K562 (cell line): Measurements from ENCODE around the gene PRKAR2B.
"Not testable (repeated sequence)": the region's sequence is repeated elsewhere in the genome, so short reads cannot be mapped to it uniquely, and the experiment has no call there.

Source experiments
- JUNB ChIP-seq: fragments of 450-650 bp; formaldehyde crosslinking; conservative IDR thresholded peaks from 2 replicates; pipeline ENCODE4 v1.4.0; 2020; ENCODE audit warnings: mild to moderate bottlenecking
- PHF20 ChIP-seq: fragments of 450-650 bp; IDR thresholded peaks from 2 replicates; pipeline ENCODE4 v1.6.1; 2018; ENCODE audit not compliant: partially characterized antibody
- TAF1 ChIP-seq: IDR thresholded peaks from 2 replicates; pipeline ENCODE4 v1.6.1; 2011; ENCODE audit warnings: mild to moderate bottlenecking, low read length, moderate library complexity; ENCODE audit not compliant: insufficient read depth, control insufficient read depth, severe bottlenecking; ENCODE audit errors: extremely low read depth

DNA sequence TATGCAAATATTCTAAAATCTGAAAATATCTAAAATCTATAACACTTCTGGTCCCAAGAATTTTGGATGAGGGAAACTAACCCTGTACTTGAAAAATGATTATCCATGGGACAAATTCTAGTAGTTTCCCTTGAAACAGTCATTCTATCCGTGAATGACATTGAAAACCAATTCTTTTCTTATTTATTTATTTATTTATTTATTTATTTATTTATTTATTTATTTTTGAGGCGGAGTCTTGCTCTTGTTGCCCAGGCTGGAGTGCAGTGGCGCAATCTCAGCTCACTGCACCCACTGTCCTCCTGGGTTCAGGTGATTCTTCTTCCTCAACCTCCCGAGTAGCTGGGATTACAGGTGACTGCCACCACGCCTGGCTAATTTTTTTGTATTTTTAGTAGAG, 99.4 kb downstream of the PRKAR2B start:
- TF ChIP-seq PHF20, TAF1, JUNB: not testable (repeated sequence)
